ENCODE data around the gene SAMD11. TPM values are rescaled to one million over a fixed set of nuclear protein-coding genes. Genes with fewer than 3 reads are reported as not detected.

Gene SAMD11
- total RNA-seq, 1 donor from 2014 or later: 6.0 TPM

DNA sequence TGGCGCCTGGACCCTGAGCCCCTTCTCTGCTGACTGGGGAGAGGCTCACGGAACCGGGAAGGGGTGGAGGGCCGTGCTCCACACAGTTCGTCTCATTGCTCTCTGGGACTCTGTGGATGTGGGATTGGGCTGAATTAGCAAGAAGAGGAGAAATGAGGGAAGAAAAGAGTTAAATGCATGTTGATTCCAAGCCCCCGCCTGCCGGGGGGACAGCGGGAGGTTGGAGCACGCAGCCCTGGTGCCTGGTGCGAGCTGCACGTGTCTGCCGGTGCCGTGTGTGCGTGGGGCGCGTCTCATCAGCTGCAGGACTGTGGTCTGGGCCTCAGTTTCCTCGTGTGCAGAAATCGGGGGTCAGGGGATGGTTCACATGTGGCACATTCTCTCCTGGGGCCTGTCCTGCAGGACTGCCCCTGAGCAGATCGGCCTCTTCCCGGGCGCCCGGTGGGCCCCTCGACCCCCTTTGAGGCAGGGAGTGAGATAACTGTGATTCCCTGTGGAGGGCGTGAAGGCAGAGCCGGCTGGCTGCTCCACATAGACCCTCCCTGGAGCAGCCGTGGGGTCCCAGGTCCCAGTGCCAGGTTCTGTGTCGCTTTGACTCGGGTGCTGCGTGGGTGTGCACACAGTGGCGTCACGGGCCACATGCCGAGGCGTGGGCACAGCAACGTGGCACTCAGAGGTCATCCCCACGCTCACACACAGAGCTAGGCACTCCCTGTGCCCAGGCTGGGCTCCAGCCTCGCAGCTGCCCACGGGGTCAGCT, 11.4 kb downstream of the SAMD11 start:
- Histone ChIP-seq H3K4me3 (ENCODE audit: insufficient read depth, low read depth, low read length) (no peak overlapping the region), H3K36me3 (ENCODE audit: insufficient read depth, low read length) (no peaks in the 10 kb centered on the region), H3K4me1 (ENCODE audit: insufficient read depth, low read length) (peaks cover 15% of the 10 kb centered on the region), H3K9ac (ENCODE audit: low read length) (no peak overlapping the region), H2AFZ (ENCODE audit: low read depth, low read length) (no peak overlapping the region), H3K9me3 (ENCODE audit: insufficient read depth, low read depth, low read length) (no peaks in the 10 kb centered on the region), H4K20me1 (ENCODE audit: insufficient read depth, low read length) (peaks cover 15% of the 10 kb centered on the region), H3K79me2 (ENCODE audit: insufficient read depth, low read length) (no peaks in the 10 kb centered on the region), H3K4me2 (ENCODE audit: low read length) (peak overlapping the region; percentile 16), H3K27me3 (ENCODE audit: insufficient read depth, low read length) (peaks cover 9% of the 10 kb centered on the region), H3K27ac (ENCODE audit: low read depth, low read length) (no peak overlapping the region)
- Mint-ChIP-seq H3K27me3 (ENCODE audit: low read depth, unreplicated experiment) (peaks cover 42% of the 10 kb centered on the region), H3K36me3 (ENCODE audit: low read depth, unreplicated experiment) (no peaks in the 10 kb centered on the region), H3K9me3 (ENCODE audit: unreplicated experiment) (peaks cover 2% of the 10 kb centered on the region), H3K27ac (ENCODE audit: unreplicated experiment) (no peak overlapping the region), H3K4me1 (ENCODE audit: low read depth, unreplicated experiment) (peaks cover 9% of the 10 kb centered on the region), H3K4me3 (ENCODE audit: unreplicated experiment) (no peak overlapping the region)
- no peak for DNase-seq (ENCODE audit: low read depth)
- TF ChIP-seq EZH2 (IDR thresholded peaks at IDR 0.05; ENCODE audit: insufficient read depth, low read length): peak; percentile 56
- TF ChIP-seq, protein P1, sequence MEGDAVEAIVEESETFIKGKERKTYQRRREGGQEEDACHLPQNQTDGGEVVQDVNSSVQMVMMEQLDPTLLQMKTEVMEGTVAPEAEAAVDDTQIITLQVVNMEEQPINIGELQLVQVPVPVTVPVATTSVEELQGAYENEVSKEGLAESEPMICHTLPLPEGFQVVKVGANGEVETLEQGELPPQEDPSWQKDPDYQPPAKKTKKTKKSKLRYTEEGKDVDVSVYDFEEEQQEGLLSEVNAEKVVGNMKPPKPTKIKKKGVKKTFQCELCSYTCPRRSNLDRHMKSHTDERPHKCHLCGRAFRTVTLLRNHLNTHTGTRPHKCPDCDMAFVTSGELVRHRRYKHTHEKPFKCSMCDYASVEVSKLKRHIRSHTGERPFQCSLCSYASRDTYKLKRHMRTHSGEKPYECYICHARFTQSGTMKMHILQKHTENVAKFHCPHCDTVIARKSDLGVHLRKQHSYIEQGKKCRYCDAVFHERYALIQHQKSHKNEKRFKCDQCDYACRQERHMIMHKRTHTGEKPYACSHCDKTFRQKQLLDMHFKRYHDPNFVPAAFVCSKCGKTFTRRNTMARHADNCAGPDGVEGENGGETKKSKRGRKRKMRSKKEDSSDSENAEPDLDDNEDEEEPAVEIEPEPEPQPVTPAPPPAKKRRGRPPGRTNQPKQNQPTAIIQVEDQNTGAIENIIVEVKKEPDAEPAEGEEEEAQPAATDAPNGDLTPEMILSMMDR (IDR thresholded peaks at IDR 0.05; ENCODE audit: insufficient read depth, low read depth, low read length): no peak
- no peak for FAIRE-seq

DNA sequence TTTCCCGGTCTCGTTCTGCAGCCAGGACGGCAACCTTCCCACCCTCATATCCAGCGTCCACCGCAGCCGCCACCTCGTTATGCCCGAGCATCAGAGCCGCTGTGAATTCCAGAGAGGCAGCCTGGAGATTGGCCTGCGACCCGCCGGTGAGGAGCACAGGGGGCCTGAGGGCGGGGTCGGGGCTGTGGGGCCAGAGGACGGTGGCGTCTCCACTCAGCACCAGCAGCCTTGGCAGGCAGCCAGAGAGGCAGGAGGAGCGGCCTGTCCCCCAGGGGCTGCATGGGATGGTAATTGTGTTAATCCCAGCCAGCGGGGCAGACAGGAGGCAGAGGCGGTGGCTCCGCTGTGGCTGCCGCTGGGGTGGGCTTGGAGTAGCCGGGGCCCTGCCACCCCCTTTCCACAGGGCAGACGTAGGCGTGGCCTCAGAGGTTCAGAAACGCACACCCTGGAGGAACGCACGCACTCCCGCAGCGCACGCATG, 12.1 kb downstream of the SAMD11 start:
- Histone ChIP-seq H3K79me2 (ENCODE audit: insufficient read depth, low read length) (no peaks in the 10 kb centered on the region), H3K4me3 (ENCODE audit: insufficient read depth, low read depth, low read length) (no peak overlapping the region), H3K9ac (ENCODE audit: low read length) (no peak overlapping the region), H3K4me1 (ENCODE audit: insufficient read depth, low read length) (peaks cover 21% of the 10 kb centered on the region), H3K9me3 (ENCODE audit: insufficient read depth, low read depth, low read length) (no peaks in the 10 kb centered on the region), H3K27me3 (ENCODE audit: insufficient read depth, low read length) (peaks cover 9% of the 10 kb centered on the region), H3K4me2 (ENCODE audit: low read length) (peak overlapping the region; percentile 16), H3K27ac (ENCODE audit: low read depth, low read length) (no peak overlapping the region), H4K20me1 (ENCODE audit: insufficient read depth, low read length) (peaks cover 15% of the 10 kb centered on the region), H2AFZ (ENCODE audit: low read depth, low read length) (no peak overlapping the region), H3K36me3 (ENCODE audit: insufficient read depth, low read length) (no peaks in the 10 kb centered on the region)
- Mint-ChIP-seq H3K4me1 (ENCODE audit: low read depth, unreplicated experiment) (peaks cover 9% of the 10 kb centered on the region), H3K9me3 (ENCODE audit: unreplicated experiment) (peaks cover 2% of the 10 kb centered on the region), H3K27me3 (ENCODE audit: low read depth, unreplicated experiment) (peaks cover 42% of the 10 kb centered on the region), H3K27ac (ENCODE audit: unreplicated experiment) (no peak overlapping the region), H3K4me3 (ENCODE audit: unreplicated experiment) (no peak overlapping the region), H3K36me3 (ENCODE audit: low read depth, unreplicated experiment) (no peaks in the 10 kb centered on the region)
- FAIRE-seq (no peak), DNase-seq (ENCODE audit: low read depth) (no peak)
- TF ChIP-seq, protein P1 (IDR thresholded peaks at IDR 0.05; ENCODE audit: insufficient read depth, low read depth, low read length): no peak
- TF ChIP-seq EZH2 (IDR thresholded peaks at IDR 0.05; ENCODE audit: insufficient read depth, low read length): no peak

Measured in astrocyte (in vitro differentiated cells and primary cell).